Stimulated activated CD4-positive, alpha-beta T cell treated with anti-CD3 and anti-CD28 coated beads, Interleukin-15, amount 100 ng/mL, for 48 hours (primary cell): Measurements from ENCODE around the gene LIPA.

Experiments used
- DNase-seq, 2 donors: peaks; one replicate each; pipeline ENCODE4 v3.0.0-alpha.2; 2020; ENCODE audit warnings: low read depth in 2 of 2

The LIPA gene

DNA sequence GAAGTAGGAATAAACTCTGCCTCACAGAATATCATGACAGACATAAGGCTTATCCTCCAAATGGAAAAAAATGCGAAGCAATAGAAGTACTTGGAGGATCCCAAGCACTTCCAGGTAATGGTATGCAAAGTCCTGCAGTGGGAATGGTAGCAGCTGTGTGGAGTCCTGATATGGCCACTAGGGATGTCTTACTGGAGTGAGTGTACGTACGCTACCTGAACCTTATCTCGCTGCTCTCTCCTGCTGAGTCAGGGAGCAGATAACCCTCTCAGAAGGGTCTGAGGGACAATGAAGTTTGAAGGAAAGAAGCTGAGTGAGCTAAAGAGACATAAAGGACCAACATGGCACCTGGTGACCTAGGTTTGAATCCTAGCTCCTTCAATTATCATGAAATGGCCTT, 86.7 kb downstream of the LIPA start:
- no peak for DNase-seq

DNA sequence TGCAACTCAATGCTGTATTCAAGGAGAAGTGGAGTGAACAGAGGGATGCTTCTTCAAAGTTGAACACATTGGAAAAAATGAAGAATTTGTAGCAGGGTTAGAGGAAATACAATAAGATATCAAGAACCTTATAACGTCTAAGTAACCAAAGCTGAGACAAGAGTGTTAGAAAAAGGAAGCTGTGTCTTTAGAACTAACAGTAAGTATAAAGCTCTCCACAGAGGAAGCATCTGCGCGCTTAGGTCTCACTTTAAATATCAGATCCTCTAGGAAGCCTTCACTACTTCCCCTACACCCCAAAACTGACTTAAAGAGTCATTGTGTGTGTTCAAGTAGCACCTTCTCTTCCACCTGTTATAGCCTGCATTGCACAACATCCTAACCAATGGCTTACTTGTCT, 87.5 kb downstream of the LIPA start:
- no peak for DNase-seq
